ENCODE data around the gene HOXA7. TPM values are rescaled to one million over a fixed set of nuclear protein-coding genes. Genes with fewer than 3 reads are reported as not detected.
A peak's percentile ranks its signal among the peaks of the same experiment; 100 is the strongest.

The HOXA7 gene
- polyA plus RNA-seq, 1 of the 3 experiments (the other 2 are of a cell fraction), result not detected

GRCh38 chr7:27173956-27174873, 17.7 kb upstream of the HOXA7 start, which contains the start of gene HOXA10:
HOXA10 (minus strand) TSS chr7:27174320; CDS start chr7:27174306, 14 bp downstream.
- H3K9me2 ChIP-seq, result no peaks in the 10 kb centered on the region
- H3K4me2 ChIP-seq, result peak within 1 kb of the TSS; percentile 58
- no peak within 1 kb of the TSS for H3K9ac ChIP-seq
- peak within 1 kb of the TSS; percentile 18; the same call in 1 of the 2 replicates for H2AFZ ChIP-seq (ENCODE audit: low read depth)
- H4K20me1 ChIP-seq (ENCODE audit: insufficient read depth), result 0 out of 2 replicates have a peak, but pooled peaks cover 8% of the 10 kb centered on the region
- H3K27ac ChIP-seq (ENCODE audit: low read depth in 2 of 2, low read length in 1 of 2), result no peak within 1 kb of the TSS
- H3K36me3 ChIP-seq (replicated peaks in 1 of 2; ENCODE audit: control insufficient read depth in 1 of 2, insufficient read depth in 2 of 2, low read length in 1 of 2), result no peaks in the 10 kb centered on the region
- H3K27me3 ChIP-seq (ENCODE audit: insufficient read depth), result peaks cover 100% of the 10 kb centered on the region
- no peak for DNase-seq
- H3K4me1 ChIP-seq (ENCODE audit: control insufficient read depth in 1 of 2, insufficient read depth in 2 of 2, low read depth in 1 of 2, low read length in 1 of 2), result peaks cover 0 to 2% of the 10 kb centered on the region in 2 experiments; a peak in 1 of 4 replicates
- TF ChIP-seq, protein P1, sequence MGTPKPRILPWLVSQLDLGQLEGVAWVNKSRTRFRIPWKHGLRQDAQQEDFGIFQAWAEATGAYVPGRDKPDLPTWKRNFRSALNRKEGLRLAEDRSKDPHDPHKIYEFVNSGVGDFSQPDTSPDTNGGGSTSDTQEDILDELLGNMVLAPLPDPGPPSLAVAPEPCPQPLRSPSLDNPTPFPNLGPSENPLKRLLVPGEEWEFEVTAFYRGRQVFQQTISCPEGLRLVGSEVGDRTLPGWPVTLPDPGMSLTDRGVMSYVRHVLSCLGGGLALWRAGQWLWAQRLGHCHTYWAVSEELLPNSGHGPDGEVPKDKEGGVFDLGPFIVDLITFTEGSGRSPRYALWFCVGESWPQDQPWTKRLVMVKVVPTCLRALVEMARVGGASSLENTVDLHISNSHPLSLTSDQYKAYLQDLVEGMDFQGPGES (IDR thresholded peaks at IDR 0.05; ENCODE audit: low read depth, low read length), result no peak
- TF ChIP-seq RAD21 (IDR thresholded peaks at IDR 0.05; ENCODE audit: low read length), result no peak
- no peak for TF ChIP-seq USF2 (IDR thresholded peaks at IDR 0.05; ENCODE audit: borderline replicate concordance, low read depth, low read length)
- no peak for TF ChIP-seq GABPA (IDR thresholded peaks at IDR 0.05; ENCODE audit: low read depth)
- no peak for TF ChIP-seq FOXJ3 (CRISPR knock-in tag; IDR thresholded peaks at IDR 0.05)
- no peak for TF ChIP-seq YY1 (IDR thresholded peaks at IDR 0.05; ENCODE audit: low read depth)
- TF ChIP-seq FOSL2 (IDR thresholded peaks at IDR 0.05; ENCODE audit: borderline replicate concordance, low read depth), result no peak
- no peaks in the 10 kb centered on the region for H3K9me3 ChIP-seq
- H3F3A ChIP-seq (replicated peaks; ENCODE audit: insufficient read depth), result peaks cover 7% of the 10 kb centered on the region
- peak within 1 kb of the TSS in 1 of 2 experiments; percentile 14; a peak in 3 of 4 replicates for H3K4me3 ChIP-seq (ENCODE audit: low read depth in 2 of 2, low read length in 1 of 2)
- 35% methylated on average over 30 of the region's 82 CpGs for WGBS (ENCODE audit: low lambda C conversion rate)
- H3K79me2 ChIP-seq (ENCODE audit: insufficient read depth), result no peaks in the 10 kb centered on the region
- POLR2A ChIA-PET, result no interaction called here
- CTCF ChIA-PET, result interaction anchor here (0.9 to 12.3 kb wide), 11 partner anchors 8 to 846 kb away, joined by 3 to 205 read pairs (median 4); partner anchors contain the start of genes HOXA3, HOXA5 and HOXA9

DNA sequence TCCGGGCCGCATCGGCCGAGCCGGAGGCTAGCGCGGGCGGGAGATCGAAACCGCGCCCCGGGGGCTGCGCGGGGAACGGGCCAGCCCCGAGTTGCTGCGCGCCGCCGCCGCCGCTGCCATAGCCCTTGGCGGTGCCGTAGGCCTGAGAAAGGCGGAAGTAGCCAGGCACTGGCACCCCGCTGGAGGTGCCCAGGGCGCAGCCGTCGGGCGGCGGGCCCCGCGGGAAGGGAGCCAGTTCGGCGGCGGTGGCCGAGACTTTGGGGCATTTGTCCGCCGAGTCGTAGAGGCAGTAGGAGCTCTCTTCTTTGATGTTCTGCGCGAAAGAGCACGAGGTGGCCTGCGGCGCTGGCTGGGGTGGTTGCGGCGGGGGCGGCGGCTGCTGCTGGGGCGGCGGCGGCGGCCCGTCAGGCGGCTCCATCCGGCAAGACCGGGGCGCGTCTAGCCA, 17.1 kb upstream of the HOXA7 start:
- peaks cover 100% of the 10 kb centered on the region for H3K27me3 ChIP-seq (ENCODE audit: insufficient read depth)
- peaks cover 10% of the 10 kb centered on the region; the same call in 1 of the 2 replicates for H4K20me1 ChIP-seq (ENCODE audit: insufficient read depth)
- peak; percentile 54 for DNase-seq
- H2AFZ ChIP-seq (ENCODE audit: low read depth), result peak overlapping the region; percentile 18; the same call in 1 of the 2 replicates
- H3K9ac ChIP-seq, result no peak overlapping the region
- TF ChIP-seq EZH2phosphoT487 (IDR thresholded peaks at IDR 0.05; ENCODE audit: borderline replicate concordance, low read depth) (peak; percentile 74; the same call in 1 of the 2 replicates), SIN3A (IDR thresholded peaks at IDR 0.05; ENCODE audit: borderline replicate concordance, low read depth, low read length) (no peak), RXRA (IDR thresholded peaks at IDR 0.05; ENCODE audit: borderline replicate concordance, low read depth) (no peak)
- no peaks in the 10 kb centered on the region for H3K9me2 ChIP-seq
- no peaks in the 10 kb centered on the region for H3K9me3 ChIP-seq
- H3K4me3 ChIP-seq (ENCODE audit: low read depth in 2 of 2, low read length in 1 of 2), result peak overlapping the region in 1 of 2 experiments; percentile 14; a peak in 3 of 4 replicates
- WGBS (ENCODE audit: low lambda C conversion rate), result 26% methylated on average over 7 of the region's 59 CpGs
- H3K79me2 ChIP-seq (ENCODE audit: insufficient read depth), result no peaks in the 10 kb centered on the region
- peaks cover 7% of the 10 kb centered on the region for H3F3A ChIP-seq (replicated peaks; ENCODE audit: insufficient read depth)
- CTCF ChIA-PET, result interaction anchor here (1.0 to 12.3 kb wide), 8 partner anchors 7 to 804 kb away, joined by 3 to 205 read pairs (median 4); partner anchors contain the start of genes HOXA5 and HOXA9
- no peak overlapping the region for H3K27ac ChIP-seq (ENCODE audit: low read depth in 2 of 2, low read length in 1 of 2)
- H3K4me2 ChIP-seq, result peak overlapping the region; percentile 58
- peaks cover 0 to 2% of the 10 kb centered on the region in 2 experiments; a peak in 1 of 4 replicates for H3K4me1 ChIP-seq (ENCODE audit: control insufficient read depth in 1 of 2, insufficient read depth in 2 of 2, low read depth in 1 of 2, low read length in 1 of 2)
- H3K36me3 ChIP-seq (replicated peaks in 1 of 2; ENCODE audit: control insufficient read depth in 1 of 2, insufficient read depth in 2 of 2, low read length in 1 of 2), result no peaks in the 10 kb centered on the region
- POLR2A ChIA-PET, result no interaction called here

Measured in SK-N-SH (cell line).